ENCODE data around the gene SPRY4. TPM values are rescaled to one million over a fixed set of nuclear protein-coding genes. Genes with fewer than 3 reads are reported as not detected.
"Not testable (repeated sequence)": the region's sequence is repeated elsewhere in the genome, so short reads cannot be mapped to it uniquely, and the experiment has no call there.

SPRY4 gene
- 4.1 TPM for polyA plus RNA-seq (2013, experiment 1 of 4)
- polyA plus RNA-seq (2013, experiment 2 of 4): 2.9 TPM
- 3.0 TPM for polyA plus RNA-seq (2013, experiment 3 of 4)
- polyA plus RNA-seq (2013, experiment 4 of 4): 2.1 TPM

GRCh38 chr5:142324871-142325724 lies at the start of gene SPRY4:
Gene SPRY4 (minus strand): TSS chr5:142325021. CDS start chr5:142315108, 9,913 bp downstream.
- no peaks in the 10 kb centered on the region for H3K9me3 ChIP-seq (ENCODE audit: control insufficient read depth, low read length)
- peaks cover 44% of the 10 kb centered on the region for H3K4me1 ChIP-seq (ENCODE audit: control insufficient read depth, insufficient read depth, low read length)
- H3K27ac ChIP-seq (ENCODE audit: insufficient read depth, low read depth, low read length, poor library complexity, severe bottlenecking): peak within 1 kb of the TSS; percentile 58
- WGBS, 2 experiments: 1% methylated on average over 54 of the region's 54 CpGs
- no peaks in the 10 kb centered on the region for H3K36me3 ChIP-seq (ENCODE audit: control insufficient read depth, insufficient read depth, low read length)
- peak within 1 kb of the TSS; percentile 45 for H3K4me3 ChIP-seq (ENCODE audit: insufficient read depth, low read depth, low read length)
- H3K27me3 ChIP-seq (ENCODE audit: control insufficient read depth, insufficient read depth, low read length, poor library complexity, severe bottlenecking): peaks cover 80% of the 10 kb centered on the region

GRCh38 chr5:142368529-142368928 lies 43.7 kb upstream of the SPRY4 start:
- Histone ChIP-seq H3K4me1 (ENCODE audit: control insufficient read depth, insufficient read depth, low read length) (no peaks in the 10 kb centered on the region), H3K27ac (ENCODE audit: insufficient read depth, low read depth, low read length, poor library complexity, severe bottlenecking) (no peak overlapping the region), H3K9me3 (ENCODE audit: control insufficient read depth, low read length) (no peaks in the 10 kb centered on the region), H3K36me3 (ENCODE audit: control insufficient read depth, insufficient read depth, low read length) (no peaks in the 10 kb centered on the region), H3K4me3 (ENCODE audit: insufficient read depth, low read depth, low read length) (no peak overlapping the region), H3K27me3 (ENCODE audit: control insufficient read depth, insufficient read depth, low read length, poor library complexity, severe bottlenecking) (no peaks in the 10 kb centered on the region)
- 93 to 95% methylated on average over 2 of the region's 2 CpGs for WGBS, 2 experiments

- WGBS, 2 experiments: 91 to 92% methylated on average over 4 of the region's 4 CpGs
- H3K4me1 ChIP-seq (ENCODE audit: control insufficient read depth, insufficient read depth, low read length): no peaks in the 10 kb centered on the region
- no peak overlapping the region for H3K4me3 ChIP-seq (ENCODE audit: insufficient read depth, low read depth, low read length)
Observed at GRCh38 chr5:142366007-142366406, 41.2 kb upstream of the SPRY4 start.

GRCh38 chr5:142364251-142365145 lies 39.7 kb upstream of the SPRY4 start:
- H3K27me3 ChIP-seq (ENCODE audit: control insufficient read depth, insufficient read depth, low read length, poor library complexity, severe bottlenecking): peaks cover 14% of the 10 kb centered on the region
- H3K4me3 ChIP-seq (ENCODE audit: insufficient read depth, low read depth, low read length): no peak overlapping the region
- H3K36me3 ChIP-seq (ENCODE audit: control insufficient read depth, insufficient read depth, low read length): no peaks in the 10 kb centered on the region
- H3K27ac ChIP-seq (ENCODE audit: insufficient read depth, low read depth, low read length, poor library complexity, severe bottlenecking): no peak overlapping the region
- 87 to 88% methylated on average over 23 of the region's 23 CpGs for WGBS, 2 experiments
- no peaks in the 10 kb centered on the region for H3K9me3 ChIP-seq (ENCODE audit: control insufficient read depth, low read length)
- H3K4me1 ChIP-seq (ENCODE audit: control insufficient read depth, insufficient read depth, low read length): peaks cover 3% of the 10 kb centered on the region

More at GRCh38 chr5:142366007-142366406, 41.2 kb upstream of the SPRY4 start:
- Histone ChIP-seq H3K27ac (ENCODE audit: insufficient read depth, low read depth, low read length, poor library complexity, severe bottlenecking) (no peak overlapping the region), H3K36me3 (ENCODE audit: control insufficient read depth, insufficient read depth, low read length) (no peaks in the 10 kb centered on the region), H3K27me3 (ENCODE audit: control insufficient read depth, insufficient read depth, low read length, poor library complexity, severe bottlenecking) (no peaks in the 10 kb centered on the region), H3K9me3 (ENCODE audit: control insufficient read depth, low read length) (no peaks in the 10 kb centered on the region)

GRCh38 chr5:142363619-142363963 lies 38.8 kb upstream of the SPRY4 start:
- Histone ChIP-seq H3K27me3 (ENCODE audit: control insufficient read depth, insufficient read depth, low read length, poor library complexity, severe bottlenecking) (peaks cover 22% of the 10 kb centered on the region), H3K4me3 (ENCODE audit: insufficient read depth, low read depth, low read length) (no peak overlapping the region), H3K4me1 (ENCODE audit: control insufficient read depth, insufficient read depth, low read length) (peaks cover 3% of the 10 kb centered on the region), H3K27ac (ENCODE audit: insufficient read depth, low read depth, low read length, poor library complexity, severe bottlenecking) (no peak overlapping the region), H3K9me3 (ENCODE audit: control insufficient read depth, low read length) (no peaks in the 10 kb centered on the region), H3K36me3 (ENCODE audit: control insufficient read depth, insufficient read depth, low read length) (no peaks in the 10 kb centered on the region)
- WGBS, 2 experiments: 90 to 95% methylated on average over 5 of the region's 5 CpGs

- WGBS, 2 experiments: 80 to 81% methylated on average over 11 of the region's 11 CpGs
- H3K27me3 ChIP-seq (ENCODE audit: control insufficient read depth, insufficient read depth, low read length, poor library complexity, severe bottlenecking): peaks cover 36% of the 10 kb centered on the region
- not testable (repeated sequence) for H3K27ac ChIP-seq (ENCODE audit: insufficient read depth, low read depth, low read length, poor library complexity, severe bottlenecking); H3K4me1 ChIP-seq (ENCODE audit: control insufficient read depth, insufficient read depth, low read length); H3K36me3 ChIP-seq (ENCODE audit: control insufficient read depth, insufficient read depth, low read length); H3K9me3 ChIP-seq (ENCODE audit: control insufficient read depth, low read length); H3K4me3 ChIP-seq (ENCODE audit: insufficient read depth, low read depth, low read length)
Observed at GRCh38 chr5:142362193-142362592, 37.4 kb upstream of the SPRY4 start.

- 22 to 26% methylated on average over 12 of the region's 12 CpGs for WGBS, 2 experiments
- Histone ChIP-seq H3K4me1 (ENCODE audit: control insufficient read depth, insufficient read depth, low read length) (peaks cover 3% of the 10 kb centered on the region), H3K4me3 (ENCODE audit: insufficient read depth, low read depth, low read length) (no peak overlapping the region), H3K9me3 (ENCODE audit: control insufficient read depth, low read length) (no peaks in the 10 kb centered on the region), H3K27ac (ENCODE audit: insufficient read depth, low read depth, low read length, poor library complexity, severe bottlenecking) (no peak overlapping the region), H3K36me3 (ENCODE audit: control insufficient read depth, insufficient read depth, low read length) (no peaks in the 10 kb centered on the region), H3K27me3 (ENCODE audit: control insufficient read depth, insufficient read depth, low read length, poor library complexity, severe bottlenecking) (peaks cover 48% of the 10 kb centered on the region)
Observed at GRCh38 chr5:142360607-142361120, 35.8 kb upstream of the SPRY4 start.

- H3K27ac ChIP-seq (ENCODE audit: insufficient read depth, low read depth, low read length, poor library complexity, severe bottlenecking): no peak overlapping the region
- 72 to 85% methylated on average over 1 of the region's 1 CpG for WGBS, 2 experiments
- H3K36me3 ChIP-seq (ENCODE audit: control insufficient read depth, insufficient read depth, low read length): no peaks in the 10 kb centered on the region
- H3K27me3 ChIP-seq (ENCODE audit: control insufficient read depth, insufficient read depth, low read length, poor library complexity, severe bottlenecking): peaks cover 48% of the 10 kb centered on the region
- H3K9me3 ChIP-seq (ENCODE audit: control insufficient read depth, low read length): no peaks in the 10 kb centered on the region
- no peak overlapping the region for H3K4me3 ChIP-seq (ENCODE audit: insufficient read depth, low read depth, low read length)
- H3K4me1 ChIP-seq (ENCODE audit: control insufficient read depth, insufficient read depth, low read length): peaks cover 3% of the 10 kb centered on the region
Observed at GRCh38 chr5:142360051-142360498, 35.3 kb upstream of the SPRY4 start.

- Histone ChIP-seq H3K9me3 (ENCODE audit: control insufficient read depth, low read length) (no peaks in the 10 kb centered on the region), H3K27me3 (ENCODE audit: control insufficient read depth, insufficient read depth, low read length, poor library complexity, severe bottlenecking) (peaks cover 48% of the 10 kb centered on the region), H3K4me1 (ENCODE audit: control insufficient read depth, insufficient read depth, low read length) (peaks cover 3% of the 10 kb centered on the region), H3K4me3 (ENCODE audit: insufficient read depth, low read depth, low read length) (no peak overlapping the region), H3K27ac (ENCODE audit: insufficient read depth, low read depth, low read length, poor library complexity, severe bottlenecking) (no peak overlapping the region), H3K36me3 (ENCODE audit: control insufficient read depth, insufficient read depth, low read length) (no peaks in the 10 kb centered on the region)
- WGBS, 2 experiments: 91 to 93% methylated on average over 5 of the region's 5 CpGs
Observed at GRCh38 chr5:142358648-142359047, 33.8 kb upstream of the SPRY4 start.

- Histone ChIP-seq H3K27me3 (ENCODE audit: control insufficient read depth, insufficient read depth, low read length, poor library complexity, severe bottlenecking) (peaks cover 48% of the 10 kb centered on the region), H3K4me3 (ENCODE audit: insufficient read depth, low read depth, low read length) (no peak overlapping the region), H3K36me3 (ENCODE audit: control insufficient read depth, insufficient read depth, low read length) (no peaks in the 10 kb centered on the region), H3K27ac (ENCODE audit: insufficient read depth, low read depth, low read length, poor library complexity, severe bottlenecking) (no peak overlapping the region), H3K9me3 (ENCODE audit: control insufficient read depth, low read length) (no peaks in the 10 kb centered on the region), H3K4me1 (ENCODE audit: control insufficient read depth, insufficient read depth, low read length) (peaks cover 3% of the 10 kb centered on the region)
- WGBS, 2 experiments: 88 to 90% methylated on average over 5 of the region's 5 CpGs
Observed at GRCh38 chr5:142358121-142358520, 33.3 kb upstream of the SPRY4 start.

Data from ectodermal cell (in vitro differentiated cells).